ENCODE results near the gene TBX5.

DNA sequence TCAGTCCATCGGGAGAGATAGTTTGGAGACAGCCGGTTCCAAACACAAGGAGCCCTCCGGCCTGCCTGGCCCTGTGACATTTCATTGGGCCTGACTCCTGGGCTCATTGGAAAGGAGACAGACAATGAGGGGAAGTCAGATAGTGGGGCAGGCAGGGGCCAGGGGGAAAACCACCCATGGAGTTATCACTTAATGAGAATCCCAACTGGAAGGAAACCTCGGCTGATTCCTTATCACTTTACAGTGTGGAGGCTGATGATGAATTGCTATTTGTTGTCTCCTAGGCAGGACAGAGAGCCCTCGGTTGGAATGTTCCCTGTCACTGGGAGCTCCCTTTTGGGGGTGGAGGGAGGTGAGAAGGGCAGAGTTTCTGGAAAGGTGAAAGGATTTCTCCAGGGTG, 44.4 kb downstream of the TBX5 start:
- TF ChIP-seq TAF1 (IDR thresholded peaks at IDR 0.05; ENCODE audit: borderline replicate concordance, insufficient read depth, low read length) (no peak), SIN3A (IDR thresholded peaks at IDR 0.05; ENCODE audit: borderline replicate concordance, insufficient read depth, low read length) (no peak)

Measured in PFSK-1 (cell line).